Upper lobe of left lung (tissue), 6 donors: Measurements from ENCODE around the gene TAP1. TPM values are rescaled to one million over a fixed set of nuclear protein-coding genes. Genes with fewer than 3 reads are reported as not detected.
"Not testable (repeated sequence)": the region's sequence is repeated elsewhere in the genome, so short reads cannot be mapped to it uniquely, and the experiment has no call there.

Experiments used
- ATAC-seq, 2 donors: fragments of 200-7000 bp; cut with Tn5 transposase; one replicate each; pipeline ENCODE4 v1.9.1; 2022; ENCODE audit warnings: mild to moderate bottlenecking in 2 of 2, moderate library complexity in 2 of 2; ENCODE audit not compliant: low FRiP score in 2 of 2
- DNase-seq, 2 donors: peaks; one replicate each; pipeline ENCODE4 v3.0.0-alpha.2; 2019 to 2020
- H3K27ac ChIP-seq, 4 donors: fragments of 200-600 bp; sonication (generic); one replicate each; pipeline ENCODE4 v1.5.1; 2016 to 2019
- H3K27me3 ChIP-seq, 4 donors: fragments of 200-600 bp; sonication (generic); one replicate each; pipeline ENCODE4 v1.5.1; 2017 to 2019
- H3K36me3 ChIP-seq, 4 donors: fragments of 200-600 bp; sonication (generic); one replicate each; pipeline ENCODE4 v1.5.1; 2016 to 2019
- H3K4me1 ChIP-seq, 4 donors: fragments of 200-600 bp; sonication (generic); one replicate each; pipeline ENCODE4 v1.5.1; 2018 to 2019
- H3K4me3 ChIP-seq, 4 donors: fragments of 200-600 bp; sonication (generic); one replicate each; pipeline ENCODE4 v1.5.1; 2017 to 2019; ENCODE audit warnings: mild to moderate bottlenecking in 2 of 4, moderate library complexity in 1 of 4
- H3K9me3 ChIP-seq, 4 donors: fragments of 200-600 bp; sonication (generic); one replicate each; pipeline ENCODE4 v1.5.1; 2018 to 2019
- CTCF ChIP-seq, 6 experiments: fragments of 450-650 bp in 4 of 6; fragments of 200-600 bp in 2 of 6; sonication (generic) in 2 of 6; IDR thresholded peaks; one replicate each; pipeline ENCODE4 v1.5.1; 2016 to 2019; ENCODE audit warnings: antibody characterized with exemption in 6 of 6
- EP300 ChIP-seq, 4 donors: sonication (generic); formaldehyde crosslinking; IDR thresholded peaks; one replicate each; pipeline ENCODE4 v1.5.1; 2017; ENCODE audit warnings: antibody characterized with exemption in 4 of 4, control low read depth in 2 of 4
- POLR2A ChIP-seq, 4 donors: fragments of 450-650 bp; IDR thresholded peaks; one replicate each; pipeline ENCODE4 v1.5.1; 2016 to 2017; ENCODE audit warnings: antibody characterized with exemption in 4 of 4, mild to moderate bottlenecking in 2 of 4
- POLR2AphosphoS5 ChIP-seq, 2 donors: sonication (generic); formaldehyde crosslinking; IDR thresholded peaks; one replicate each; pipeline ENCODE4 v1.5.1; 2017; ENCODE audit warnings: antibody characterized with exemption in 2 of 2
- WGBS, 2 donors: methylation state at CpG; one replicate each; pipeline ENCODE4 v1.1.5; 2017 to 2018; 5-methylcytosine and 5-hydroxymethylcytosine counted together
- total RNA-seq, 6 donors: library from RNA; depleted of rRNA in 4 of 6; stranded (reverse); fragments of >200 nt in 4 of 6; gene quantifications; one replicate each; pipeline versions ENCODE4 v1.1.0 to v1.2.1, GENCODE V29; 2016 to 2021
- donor health status: DM: no; HTN: no; CAD: no; lungs with moderate emphysema.
- donor health status: DM: no; HTN: yes; CAD: no; lungs with severe emphysema.

The TAP1 gene
- total RNA-seq, 6 donors from 2014 or later = 56.9 to 87.0 (median 69.8) TPM

GRCh38 chr6:32815115-32815514 is 38.4 kb downstream of the TAP1 start:
- peak in 1 of 2 donors; percentile 73 for ATAC-seq
- no peaks in the 10 kb centered on the region for H3K9me3 ChIP-seq
- no peak overlapping the region for H3K27ac ChIP-seq
- H3K4me3 ChIP-seq = no peak overlapping the region
- no peaks in the 10 kb centered on the region for H3K4me1 ChIP-seq
- no peak for DNase-seq
- no peaks in the 10 kb centered on the region for H3K27me3 ChIP-seq
- H3K36me3 ChIP-seq = no peaks in the 10 kb centered on the region
- TF ChIP-seq CTCF (IDR thresholded peaks at IDR 0.05) (no peak), POLR2AphosphoS5 (IDR thresholded peaks at IDR 0.05) (no peak), EP300 (IDR thresholded peaks at IDR 0.05) (no peak), POLR2A (IDR thresholded peaks at IDR 0.05) (no peak)
- 79 to 82% methylated on average over 5 of the region's 5 CpGs for WGBS, 2 donors

- no peak for DNase-seq
- no peak for TF ChIP-seq POLR2A (IDR thresholded peaks at IDR 0.05)
- TF ChIP-seq POLR2AphosphoS5 (IDR thresholded peaks at IDR 0.05) = no peak
- TF ChIP-seq CTCF (IDR thresholded peaks at IDR 0.05) = no peak
- no peak for TF ChIP-seq EP300 (IDR thresholded peaks at IDR 0.05)
- Histone ChIP-seq H3K27me3 (no peaks in the 10 kb centered on the region), H3K4me3 (no peak overlapping the region), H3K4me1 (no peaks in the 10 kb centered on the region), H3K27ac (no peak overlapping the region), H3K9me3 (no peaks in the 10 kb centered on the region), H3K36me3 (no peaks in the 10 kb centered on the region)
- no peak for ATAC-seq
- WGBS, 2 donors = 89 to 98% methylated on average over 2 of the region's 2 CpGs
These were observed 39.4 kb downstream of the TAP1 start for GRCh38 chr6:32814145-32814544.

GRCh38 chr6:32809171-32809570 is 44.3 kb downstream of the TAP1 start:
- H3K4me3 ChIP-seq = no peak overlapping the region
- H3K27me3 ChIP-seq = no peaks in the 10 kb centered on the region
- WGBS, 2 donors = 2 to 43% methylated on average over 1 of the region's 1 CpG
- H3K27ac ChIP-seq = no peak overlapping the region
- no peak for DNase-seq
- no peak for ATAC-seq
- H3K4me1 ChIP-seq = no peaks in the 10 kb centered on the region
- TF ChIP-seq CTCF (IDR thresholded peaks at IDR 0.05) = no peak
- no peak for TF ChIP-seq POLR2A (IDR thresholded peaks at IDR 0.05)
- TF ChIP-seq POLR2AphosphoS5 (IDR thresholded peaks at IDR 0.05) = no peak
- TF ChIP-seq EP300 (IDR thresholded peaks at IDR 0.05) = no peak
- no peaks in the 10 kb centered on the region for H3K36me3 ChIP-seq
- H3K9me3 ChIP-seq = no peaks in the 10 kb centered on the region

- ATAC-seq (peak in 1 of 2 donors; percentile 15), DNase-seq (no peak)
- Histone ChIP-seq H3K4me1 (no peaks in the 10 kb centered on the region), H3K36me3 (no peaks in the 10 kb centered on the region), H3K27ac (no peak overlapping the region), H3K4me3 (no peak overlapping the region), H3K9me3 (no peaks in the 10 kb centered on the region), H3K27me3 (no peaks in the 10 kb centered on the region)
- 85 to 86% methylated on average over 5 of the region's 5 CpGs for WGBS, 2 donors
- TF ChIP-seq CTCF (IDR thresholded peaks at IDR 0.05) (no peak), POLR2A (IDR thresholded peaks at IDR 0.05) (no peak), EP300 (IDR thresholded peaks at IDR 0.05) (no peak), POLR2AphosphoS5 (IDR thresholded peaks at IDR 0.05) (no peak)
These were observed 46.4 kb downstream of the TAP1 start for GRCh38 chr6:32807020-32807580.

GRCh38 chr6:32805404-32805803 is 48.1 kb downstream of the TAP1 start:
- not testable (repeated sequence) for H3K4me3 ChIP-seq, H3K4me1 ChIP-seq, H3K9me3 ChIP-seq, DNase-seq, H3K36me3 ChIP-seq, H3K27ac ChIP-seq, H3K27me3 ChIP-seq, ATAC-seq
